ENCODE results near the gene CFAP161. TPM values are rescaled to one million over a fixed set of nuclear protein-coding genes. Genes with fewer than 3 reads are reported as not detected.

CFAP161 gene
- total RNA-seq, 1 donor from 2014 or later, result not detected

GRCh38 chr15:81113204-81113657 is 20.8 kb upstream of the CFAP161 start:
- no peaks in the 10 kb centered on the region for H3K36me3 Mint-ChIP-seq (ENCODE audit: unreplicated experiment)
- H3K27me3 Mint-ChIP-seq (ENCODE audit: unreplicated experiment), result peaks cover 60% of the 10 kb centered on the region
- no peaks in the 10 kb centered on the region for H3K4me1 Mint-ChIP-seq (ENCODE audit: unreplicated experiment)
- no peak for TF ChIP-seq CTCF (IDR thresholded peaks at IDR 0.05)
- H3K9me3 Mint-ChIP-seq (ENCODE audit: unreplicated experiment), result no peaks in the 10 kb centered on the region
- no peak overlapping the region for H3K27ac Mint-ChIP-seq (ENCODE audit: unreplicated experiment)
- no peak for DNase-seq (ENCODE audit: extremely low spot score, unreplicated experiment)
- no peak overlapping the region for H3K4me3 Mint-ChIP-seq (ENCODE audit: unreplicated experiment)

- peaks cover 56% of the 10 kb centered on the region for H3K27me3 Mint-ChIP-seq (ENCODE audit: unreplicated experiment)
- no peak overlapping the region for H3K27ac Mint-ChIP-seq (ENCODE audit: unreplicated experiment)
- no peak for DNase-seq (ENCODE audit: extremely low spot score, unreplicated experiment)
- H3K4me3 Mint-ChIP-seq (ENCODE audit: unreplicated experiment), result no peak overlapping the region
- no peak for TF ChIP-seq CTCF (IDR thresholded peaks at IDR 0.05)
- no peaks in the 10 kb centered on the region for H3K36me3 Mint-ChIP-seq (ENCODE audit: unreplicated experiment)
- H3K9me3 Mint-ChIP-seq (ENCODE audit: unreplicated experiment), result no peaks in the 10 kb centered on the region
- no peaks in the 10 kb centered on the region for H3K4me1 Mint-ChIP-seq (ENCODE audit: unreplicated experiment)
Observed at GRCh38 chr15:81113861-81114291, 20.2 kb upstream of the CFAP161 start.

GRCh38 chr15:81115054-81115939 is 18.8 kb upstream of the CFAP161 start:
- Mint-ChIP-seq H3K4me1 (ENCODE audit: unreplicated experiment) (no peaks in the 10 kb centered on the region), H3K27ac (ENCODE audit: unreplicated experiment) (no peak overlapping the region), H3K4me3 (ENCODE audit: unreplicated experiment) (no peak overlapping the region), H3K27me3 (ENCODE audit: unreplicated experiment) (peaks cover 54% of the 10 kb centered on the region), H3K36me3 (ENCODE audit: unreplicated experiment) (no peaks in the 10 kb centered on the region), H3K9me3 (ENCODE audit: unreplicated experiment) (no peaks in the 10 kb centered on the region)
- no peak for TF ChIP-seq CTCF (IDR thresholded peaks at IDR 0.05)
- DNase-seq (ENCODE audit: extremely low spot score, unreplicated experiment), result no peak

- H3K4me3 Mint-ChIP-seq (ENCODE audit: unreplicated experiment), result no peak overlapping the region
- no peak for DNase-seq (ENCODE audit: extremely low spot score, unreplicated experiment)
Observed at GRCh38 chr15:81117136-81117535, 16.9 kb upstream of the CFAP161 start.

More at GRCh38 chr15:81117136-81117535, 16.9 kb upstream of the CFAP161 start:
- no peak overlapping the region for H3K27ac Mint-ChIP-seq (ENCODE audit: unreplicated experiment)
- no peak for TF ChIP-seq CTCF (IDR thresholded peaks at IDR 0.05)
- peaks cover 49% of the 10 kb centered on the region for H3K27me3 Mint-ChIP-seq (ENCODE audit: unreplicated experiment)
- no peaks in the 10 kb centered on the region for H3K9me3 Mint-ChIP-seq (ENCODE audit: unreplicated experiment)
- H3K4me1 Mint-ChIP-seq (ENCODE audit: unreplicated experiment), result no peaks in the 10 kb centered on the region
- no peaks in the 10 kb centered on the region for H3K36me3 Mint-ChIP-seq (ENCODE audit: unreplicated experiment)
